KBM-7 (cell line): ENCODE measurements around the gene WNT3.
"Not testable (repeated sequence)": the region's sequence is repeated elsewhere in the genome, so short reads cannot be mapped to it uniquely, and the experiment has no call there.

Experiments
- DNase-seq: peaks from one replicate; pipeline ENCODE4 v3.0.0-alpha.2; 2015
- in situ Hi-C: fragments of 300-500 bp; cut with MboI; formaldehyde crosslinking; loops from 2 replicates; pipeline ENCODE4 v1.14.3; 2020; ENCODE audit warnings: low sequenced_read_pairs, low pct_unique_long_range_greater_than_20kb, mixed read lengths

WNT3 gene

GRCh38 chr17:46795379-46795952 lies 23.0 kb downstream of the WNT3 start:
- in situ Hi-C loops = no loop called here
- no peak for DNase-seq

GRCh38 chr17:46794318-46794717 lies 24.2 kb downstream of the WNT3 start:
- in situ Hi-C loops = no loop called here

GRCh38 chr17:46793541-46793940 lies 25.0 kb downstream of the WNT3 start:
- in situ Hi-C loops = no loop called here
- DNase-seq = no peak

More at GRCh38 chr17:46794318-46794717, 24.2 kb downstream of the WNT3 start:
- no peak for DNase-seq

- DNase-seq, in situ Hi-C loops: not testable (repeated sequence)
These were observed 25.5 kb downstream of the WNT3 start for GRCh38 chr17:46793023-46793422.

GRCh38 chr17:46792071-46792470 lies 26.4 kb downstream of the WNT3 start:
- in situ Hi-C loops = no loop called here

GRCh38 chr17:46791531-46791930 lies 27.0 kb downstream of the WNT3 start:
- in situ Hi-C loops = no loop called here

More at GRCh38 chr17:46792071-46792470, 26.4 kb downstream of the WNT3 start:
- no peak for DNase-seq

GRCh38 chr17:46790216-46790615 lies 28.3 kb downstream of the WNT3 start:
- no peak for DNase-seq
- in situ Hi-C loops = no loop called here

More at GRCh38 chr17:46791531-46791930, 27.0 kb downstream of the WNT3 start:
- no peak for DNase-seq

- in situ Hi-C loops = no loop called here
- no peak for DNase-seq
These were observed 28.9 kb downstream of the WNT3 start for GRCh38 chr17:46789610-46790009.

GRCh38 chr17:46788796-46789195 lies 29.7 kb downstream of the WNT3 start:
- DNase-seq = no peak
- in situ Hi-C loops = no loop called here

- DNase-seq = no peak
- in situ Hi-C loops = no loop called here
These were observed 30.2 kb downstream of the WNT3 start for GRCh38 chr17:46788300-46788699.

- in situ Hi-C loops = no loop called here
- no peak for DNase-seq
These were observed 31.0 kb downstream of the WNT3 start for GRCh38 chr17:46787478-46787877.

- in situ Hi-C loops = no loop called here
- no peak for DNase-seq
These were observed 32.8 kb downstream of the WNT3 start for GRCh38 chr17:46785696-46786095.

- no peak for DNase-seq
- in situ Hi-C loops = no loop called here
These were observed 35.4 kb downstream of the WNT3 start for GRCh38 chr17:46783031-46783593.

- DNase-seq = peak; percentile 40
- in situ Hi-C loops = no loop called here
These were observed 36.1 kb downstream of the WNT3 start for GRCh38 chr17:46782250-46782953.

GRCh38 chr17:46780003-46780373 lies 38.5 kb downstream of the WNT3 start:
- in situ Hi-C loops = no loop called here
- no peak for DNase-seq

GRCh38 chr17:46777943-46778915 lies 40.3 kb downstream of the WNT3 start:
- in situ Hi-C loops = no loop called here

GRCh38 chr17:46776298-46777005 lies 42.0 kb downstream of the WNT3 start:
- in situ Hi-C loops = no loop called here
- DNase-seq = no peak

More at GRCh38 chr17:46777943-46778915, 40.3 kb downstream of the WNT3 start:
- peak; percentile 37 for DNase-seq

- in situ Hi-C loops = no loop called here
- DNase-seq = no peak
These were observed 44.3 kb downstream of the WNT3 start for GRCh38 chr17:46774108-46774737.
